Inflammatory macrophage treated with lipopolysaccharide for 1 hour (primary cell): ENCODE results near the gene HMCN1.
"Not testable (repeated sequence)": the region's sequence is repeated elsewhere in the genome, so short reads cannot be mapped to it uniquely, and the experiment has no call there.

Experiments used
- DNase-seq, 2 donors: peaks; one replicate each; pipeline ENCODE4 v3.0.0-alpha.2; 2020 to 2022

HMCN1 gene

DNA sequence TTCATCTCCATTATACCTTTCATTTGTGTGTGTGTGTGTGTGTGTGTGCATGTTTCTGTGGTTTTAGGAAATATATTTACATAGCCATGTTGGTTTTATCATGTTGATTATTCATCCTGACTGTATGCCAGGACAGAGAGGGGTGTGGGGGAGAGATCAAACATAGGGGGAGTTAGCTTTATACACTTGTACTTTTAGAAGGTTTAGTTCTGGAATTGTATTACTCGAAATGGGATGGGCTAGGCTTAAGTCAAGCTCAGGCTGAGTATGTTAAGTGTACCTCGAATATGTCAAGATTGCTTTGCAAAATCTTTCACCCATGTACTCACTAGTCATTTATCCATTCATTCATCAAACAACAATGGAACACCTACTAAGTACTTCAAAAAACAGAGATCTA, 123.3 kb downstream of the HMCN1 start:
- no peak for DNase-seq

DNA sequence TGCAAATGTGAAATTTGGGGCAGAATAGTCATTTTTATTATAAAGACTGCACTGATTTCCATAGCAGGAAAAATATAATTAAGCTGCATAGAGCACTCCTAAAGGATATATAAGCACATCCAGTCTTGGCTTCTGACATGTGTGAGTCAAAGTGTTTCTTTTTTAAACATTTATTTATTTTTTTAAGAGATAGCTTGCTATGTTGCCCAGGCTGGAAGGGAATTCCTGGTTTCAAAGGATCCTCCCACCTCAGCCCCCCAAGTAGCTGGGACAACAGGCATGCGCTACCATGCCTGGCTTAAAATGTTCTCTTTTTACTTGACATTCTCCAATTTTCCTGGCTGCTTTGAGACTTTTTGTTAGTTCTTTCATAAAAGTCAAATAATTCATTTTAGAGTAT, 126.1 kb downstream of the HMCN1 start:
- DNase-seq, result no peak

DNA sequence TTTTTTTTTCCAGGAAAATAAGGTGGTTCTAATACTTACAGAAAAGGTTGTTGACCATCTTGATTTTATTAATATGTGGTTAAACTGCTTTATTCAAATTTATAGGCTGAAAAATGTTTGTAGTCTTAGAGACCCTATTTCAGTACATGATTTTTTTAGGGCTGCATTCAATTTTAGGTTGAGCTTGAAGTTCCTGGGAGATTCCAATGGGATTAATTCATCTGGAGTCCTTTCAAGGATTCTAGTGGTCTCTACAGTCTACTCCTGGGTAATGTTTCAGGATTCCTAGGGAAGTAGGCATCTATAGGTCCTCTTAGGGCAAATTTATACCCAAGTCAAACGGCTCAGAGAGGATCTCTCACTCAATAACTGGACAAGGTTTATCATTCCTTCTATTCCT, 126.7 kb downstream of the HMCN1 start:
- no peak for DNase-seq

DNA sequence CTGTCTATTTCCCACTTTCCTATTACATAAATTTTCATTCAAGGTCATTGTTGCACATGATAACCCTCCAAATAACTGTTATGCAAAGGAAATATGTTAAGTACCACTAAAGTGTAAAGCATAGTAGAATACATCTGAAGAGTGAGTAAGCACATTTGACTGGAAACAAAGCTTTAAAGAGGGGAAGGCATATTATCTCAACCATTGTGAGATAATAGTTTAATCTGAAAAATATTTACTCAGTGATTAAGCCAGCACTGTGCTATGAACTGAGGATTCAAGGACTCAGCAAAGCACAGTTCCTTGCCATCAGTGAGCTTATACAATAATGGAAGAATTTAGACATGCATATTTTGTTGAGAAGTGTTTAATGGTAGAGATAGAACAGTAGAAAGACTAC, 127.4 kb downstream of the HMCN1 start:
- DNase-seq, result no peak

DNA sequence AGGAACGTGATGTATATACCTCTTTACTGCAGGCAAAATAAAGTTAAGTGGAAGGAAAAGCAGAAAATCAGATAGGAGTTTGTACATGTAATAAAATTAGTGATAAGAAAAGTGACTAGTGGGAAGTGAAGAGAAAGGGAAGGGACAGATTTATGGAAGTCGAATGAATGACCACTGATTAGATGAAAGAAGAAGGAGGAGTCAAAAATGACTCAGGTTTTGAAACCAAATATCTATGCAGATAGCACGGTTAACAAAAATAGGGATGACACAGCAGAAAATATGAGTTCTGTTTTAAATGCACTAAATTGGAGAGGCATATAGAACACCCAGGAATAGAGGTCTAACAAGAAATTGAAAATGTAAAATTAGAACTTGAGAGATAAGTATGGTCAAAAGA, 128.0 kb downstream of the HMCN1 start:
- no peak for DNase-seq

DNA sequence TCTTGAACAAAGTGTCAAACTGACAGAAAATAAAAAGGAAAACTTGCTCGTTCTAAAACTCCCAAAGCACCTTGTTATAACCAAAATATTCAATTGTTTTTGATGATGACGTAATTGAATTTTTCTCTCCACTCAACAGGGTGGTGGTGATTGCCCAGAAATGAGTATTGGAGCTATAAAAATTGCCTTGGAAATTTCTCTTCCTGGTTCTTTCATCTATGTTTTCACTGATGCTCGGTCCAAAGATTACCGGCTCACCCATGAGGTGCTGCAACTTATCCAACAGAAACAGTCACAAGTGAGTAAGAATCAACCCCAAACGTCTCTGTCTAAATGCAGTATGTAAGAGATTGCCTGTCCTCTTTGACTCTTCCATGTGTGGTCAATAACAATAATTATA, 130.1 kb downstream of the HMCN1 start:
- no peak for DNase-seq

DNA sequence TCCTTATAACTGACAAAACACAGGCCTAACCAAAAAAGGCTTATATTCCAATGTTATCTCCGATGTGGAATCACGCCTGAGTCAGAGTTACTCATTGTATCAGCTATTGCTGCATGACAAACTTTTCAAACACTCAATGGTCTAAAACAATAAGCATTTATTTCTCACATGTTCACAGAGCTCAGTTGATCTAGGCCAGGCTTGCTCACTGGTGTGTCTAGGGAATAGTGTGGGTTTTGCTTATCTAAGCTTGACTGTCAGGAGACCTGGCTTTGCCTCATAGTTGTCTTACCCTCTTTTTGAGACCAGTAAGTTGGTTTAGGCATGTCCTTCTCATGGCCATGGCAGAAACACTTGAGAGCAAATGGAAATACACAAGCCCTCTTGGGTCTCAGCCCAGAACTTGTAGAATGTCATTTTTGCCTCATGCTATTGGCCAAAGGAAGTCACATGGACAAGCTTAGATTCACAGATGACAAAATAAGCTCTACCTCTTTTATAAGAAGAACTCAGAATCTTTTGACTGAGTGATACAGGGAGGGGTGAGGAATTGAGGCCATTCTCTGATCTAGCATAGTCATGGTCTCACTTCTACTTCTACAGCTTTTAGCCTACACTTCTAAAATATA, 130.8 kb downstream of the HMCN1 start:
- DNase-seq, result no peak

DNA sequence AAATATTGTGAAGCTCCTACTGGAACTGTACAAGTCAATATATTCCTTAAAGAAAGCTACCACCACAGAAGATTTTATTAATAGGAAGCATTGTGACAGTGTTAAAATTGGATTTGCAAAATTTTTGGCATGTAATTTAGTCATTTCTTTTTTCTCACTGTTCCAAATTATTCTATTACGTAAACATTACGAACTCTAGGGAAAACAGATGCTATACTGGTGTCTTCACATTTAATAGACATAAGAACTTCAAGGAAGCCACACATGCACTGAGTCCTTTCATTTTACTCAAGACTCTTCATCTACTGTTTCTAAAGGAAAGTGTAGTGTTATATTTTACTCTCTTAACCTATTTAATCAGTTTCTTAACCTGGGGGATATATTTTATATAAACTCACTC, 135.4 kb downstream of the HMCN1 start:
- no peak for DNase-seq

DNA sequence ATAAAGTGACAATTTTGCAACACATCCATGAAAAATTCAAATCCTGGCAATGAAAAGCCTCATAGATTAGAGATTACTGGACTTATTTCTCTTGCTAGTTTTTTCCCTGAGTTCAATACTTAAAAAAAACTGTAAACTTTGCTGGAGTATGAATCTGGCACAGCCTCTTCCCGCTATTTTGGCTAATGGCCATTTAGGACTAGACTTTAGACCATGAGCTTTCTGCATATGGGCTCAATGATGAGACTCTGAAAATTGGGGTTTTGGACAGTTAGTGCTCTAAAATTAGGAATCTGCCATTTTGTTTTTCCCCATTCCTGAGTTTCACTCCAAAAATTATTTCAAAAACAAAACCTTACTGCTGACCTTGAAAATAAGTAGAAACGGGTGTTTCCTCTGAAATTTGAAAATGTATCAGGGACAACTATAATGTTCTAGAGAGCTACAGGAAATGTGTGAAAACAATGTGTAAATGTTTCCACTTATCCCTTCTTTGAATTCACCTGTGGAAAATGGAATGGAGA, 137.5 kb downstream of the HMCN1 start:
- DNase-seq, result no peak

DNA sequence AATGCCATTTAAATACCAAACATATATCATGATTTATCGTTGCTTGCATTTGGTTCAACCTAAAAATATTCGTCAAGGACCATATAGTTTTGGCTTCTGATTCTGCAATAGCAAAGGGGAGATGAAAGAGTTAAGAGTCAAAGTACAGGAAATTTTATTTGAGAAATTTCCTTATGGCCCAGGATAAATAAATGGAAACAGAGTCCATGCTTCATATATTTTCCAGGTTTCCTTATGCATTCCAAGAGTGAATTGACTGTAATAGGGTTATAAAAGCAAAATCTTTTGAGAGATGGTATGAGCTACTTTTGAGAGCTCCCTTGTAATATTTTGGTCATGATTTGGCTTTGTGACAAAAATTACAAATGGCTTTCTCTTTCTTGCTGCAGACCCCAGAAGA, 140.1 kb downstream of the HMCN1 start:
- no peak for DNase-seq

DNA sequence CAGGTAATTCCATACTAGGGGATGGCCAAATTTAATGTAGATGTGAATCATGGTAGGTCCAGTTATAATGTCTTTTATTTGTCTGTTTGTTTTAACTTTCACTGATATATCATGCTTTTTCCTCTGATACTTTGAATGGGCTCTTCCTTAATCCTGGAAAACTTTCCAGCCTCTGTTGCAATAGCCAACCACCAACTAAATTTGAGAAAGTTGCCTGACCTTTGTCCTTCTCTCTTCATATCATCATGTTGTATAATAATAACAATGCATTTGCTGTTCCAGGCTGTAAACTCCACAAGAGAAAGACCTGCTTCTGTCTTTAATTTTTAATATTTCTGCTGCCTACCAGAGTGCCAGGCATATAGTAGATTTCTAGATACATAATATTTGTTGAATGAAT, 146.1 kb downstream of the HMCN1 start:
- no peak for DNase-seq

DNA sequence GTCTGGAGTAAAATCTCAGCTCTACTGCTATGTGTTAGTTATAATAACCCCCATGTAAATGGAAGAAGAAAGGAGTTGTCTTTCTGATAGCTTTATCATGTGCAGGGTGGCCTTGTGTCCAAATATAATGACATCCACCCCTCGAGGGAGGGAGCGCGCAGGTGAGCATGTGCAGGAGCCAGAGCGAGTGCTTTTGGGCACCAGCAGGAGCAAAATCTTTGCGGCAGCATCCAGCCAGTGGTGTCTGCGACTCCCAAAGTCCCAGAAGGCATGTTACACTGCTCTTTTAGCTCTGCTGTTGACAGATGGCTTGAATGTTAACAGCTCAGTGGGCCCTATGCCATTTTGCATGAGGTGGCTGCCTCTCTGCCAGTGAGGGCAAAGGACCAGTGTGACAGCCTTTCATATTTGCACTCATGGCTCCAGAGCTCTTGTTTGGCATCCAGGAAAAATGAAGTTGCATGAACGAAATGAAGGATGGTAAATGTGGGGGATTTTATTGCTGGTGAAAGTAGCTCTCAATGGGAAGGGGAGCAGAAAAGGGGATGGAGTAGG, 146.7 kb downstream of the HMCN1 start:
- no peak for DNase-seq

DNA sequence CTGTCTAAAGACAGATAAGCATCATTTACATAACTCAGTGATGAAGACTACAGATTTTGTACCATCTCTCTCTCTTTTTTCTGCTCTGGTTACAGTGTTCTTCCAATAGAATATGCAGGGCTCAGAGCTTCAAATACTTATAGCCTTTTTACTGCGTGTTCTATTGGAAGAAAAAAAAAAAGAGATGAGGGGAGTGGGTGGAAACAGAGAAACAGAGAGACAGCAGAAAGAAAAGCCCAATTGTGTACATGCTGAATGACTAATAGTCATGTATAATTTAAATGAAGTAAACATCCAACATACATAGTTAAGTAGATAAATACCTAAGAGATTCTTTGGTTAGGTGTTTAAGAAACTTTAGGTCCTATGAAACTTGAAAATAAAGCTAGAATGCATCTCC, 151.9 kb downstream of the HMCN1 start:
- DNase-seq, result no peak

DNA sequence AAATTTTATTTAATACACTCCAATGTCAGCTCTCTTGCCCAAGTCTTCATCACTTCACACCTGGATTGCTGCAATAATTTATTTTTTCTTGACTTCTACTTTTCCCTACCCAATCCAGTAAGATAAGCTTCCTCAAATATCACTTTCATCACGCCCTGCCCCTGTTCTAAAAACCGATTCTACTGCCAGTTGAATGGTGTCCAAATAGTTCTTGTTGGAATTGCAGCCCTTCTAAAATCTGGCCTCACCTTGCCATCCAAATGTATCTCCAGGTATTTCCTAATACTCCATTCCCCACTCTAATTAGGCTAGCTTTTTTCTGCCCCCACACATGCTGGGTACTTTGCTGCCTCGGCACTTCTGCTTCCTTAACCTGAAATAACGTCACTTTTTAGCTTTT, 152.5 kb downstream of the HMCN1 start:
- no peak for DNase-seq

DNA sequence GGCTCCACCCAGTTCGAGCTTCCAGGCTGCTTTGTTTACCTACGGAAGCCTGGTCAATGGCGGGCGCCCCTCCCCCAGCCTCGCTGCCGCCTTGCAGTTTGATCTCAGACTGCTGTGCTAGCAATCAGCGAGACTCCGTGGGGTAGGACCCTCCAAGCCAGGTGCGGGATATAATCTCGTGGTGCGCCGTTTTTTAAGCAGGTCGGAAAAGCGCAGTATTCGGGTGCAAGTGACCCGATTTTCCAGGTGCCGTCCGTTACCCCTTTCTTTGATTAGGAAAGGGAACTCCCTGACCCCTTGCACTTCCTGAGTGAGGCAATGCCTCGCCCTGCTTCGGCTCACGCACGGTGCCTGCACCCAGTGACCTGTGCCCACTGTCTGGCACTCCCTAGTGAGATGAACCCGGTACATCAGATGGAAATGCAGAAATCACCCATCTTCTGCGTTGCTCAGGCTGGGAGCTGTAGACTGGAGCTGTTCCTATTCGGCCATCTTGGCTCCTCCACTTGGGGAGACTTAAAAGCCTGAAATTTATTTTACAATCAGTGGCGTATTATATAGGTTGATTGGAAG, 158.7 kb downstream of the HMCN1 start:
- DNase-seq, result not testable (repeated sequence)

DNA sequence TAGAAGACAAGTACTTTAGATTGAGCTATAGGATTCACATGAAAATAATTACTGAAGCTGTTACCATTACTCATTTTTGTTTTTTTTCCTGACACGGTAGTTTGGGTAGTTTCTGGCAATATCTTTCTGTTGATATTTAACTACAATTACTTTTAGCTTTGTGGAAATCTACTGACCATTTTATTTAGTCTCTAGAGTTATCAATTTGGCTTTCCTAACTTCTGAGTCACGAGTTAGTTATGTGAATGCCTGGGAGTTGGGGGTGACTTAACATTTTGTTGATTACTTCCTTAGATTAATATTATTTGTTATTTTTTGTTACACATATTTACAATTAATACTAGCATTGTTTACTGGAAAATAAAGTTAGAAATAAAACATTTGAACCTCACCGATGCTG, 160.6 kb downstream of the HMCN1 start:
- DNase-seq, result no peak

DNA sequence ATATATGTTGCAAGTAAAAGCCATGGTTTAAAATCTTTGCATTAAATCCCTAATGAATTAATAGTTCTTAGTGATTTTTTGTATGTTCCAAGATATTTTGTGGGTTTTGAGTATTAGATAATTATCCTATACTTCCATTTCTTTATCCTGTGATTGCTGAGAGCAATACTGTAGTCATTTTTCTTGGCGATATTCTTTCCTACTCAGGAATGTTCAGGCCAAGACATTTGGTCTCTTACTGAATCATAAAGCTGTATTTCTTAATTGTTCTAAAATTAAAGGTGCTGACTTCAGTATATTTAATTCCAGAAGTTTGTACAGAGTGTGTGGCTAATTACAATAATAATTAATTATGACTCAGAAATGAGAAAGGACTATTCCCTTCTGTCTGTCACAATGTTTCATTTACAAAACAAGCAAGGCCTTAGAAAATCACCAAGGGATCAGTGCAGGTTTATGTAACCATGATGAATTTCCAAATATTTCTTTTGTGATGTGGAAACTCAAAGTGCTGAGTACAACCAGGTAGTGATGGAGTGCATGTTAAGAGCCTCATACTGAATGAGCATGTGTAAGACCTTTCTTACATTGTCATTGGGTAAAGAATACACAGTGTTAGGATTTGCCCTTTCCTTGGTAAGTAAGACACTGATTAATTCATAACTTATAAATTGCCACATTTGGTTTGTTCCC, 161.2 kb downstream of the HMCN1 start:
- DNase-seq, result no peak

DNA sequence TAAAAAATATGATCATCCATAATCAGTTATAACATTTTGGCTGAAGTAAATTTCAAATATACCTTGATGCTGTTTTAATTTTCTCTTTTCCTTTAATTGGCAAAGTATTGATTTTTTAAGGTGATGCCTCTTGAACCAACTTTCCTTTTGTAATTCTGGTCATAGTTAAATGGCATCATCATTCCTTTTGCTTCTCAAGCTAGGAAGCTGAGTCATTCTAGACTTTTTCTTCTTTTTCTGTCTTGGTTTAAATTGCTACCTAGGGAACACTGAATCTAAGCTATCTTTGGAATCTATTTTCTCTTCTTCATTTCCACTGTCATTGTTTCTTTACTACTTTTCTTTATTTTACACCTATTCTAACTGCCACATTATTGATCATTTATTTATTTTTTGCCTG, 162.7 kb downstream of the HMCN1 start:
- DNase-seq, result no peak

DNA sequence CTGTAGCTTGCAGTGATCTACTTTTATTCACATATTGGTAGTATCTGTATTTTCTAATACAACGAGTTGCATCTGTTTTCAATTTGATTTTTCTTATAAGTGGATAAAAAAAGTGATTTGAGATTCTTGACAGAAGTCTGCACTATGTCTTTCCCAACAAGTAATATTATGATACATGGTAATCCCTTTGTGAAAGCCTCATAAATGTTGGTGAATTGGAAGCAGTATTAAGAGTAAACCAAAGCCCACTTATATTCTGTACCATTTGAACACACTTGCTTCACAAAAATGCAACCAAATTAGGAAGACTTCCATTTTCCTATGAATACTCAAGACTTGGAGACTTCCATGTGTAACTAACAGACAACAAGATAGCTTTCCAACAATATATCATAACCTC, 172.0 kb downstream of the HMCN1 start:
- no peak for DNase-seq

DNA sequence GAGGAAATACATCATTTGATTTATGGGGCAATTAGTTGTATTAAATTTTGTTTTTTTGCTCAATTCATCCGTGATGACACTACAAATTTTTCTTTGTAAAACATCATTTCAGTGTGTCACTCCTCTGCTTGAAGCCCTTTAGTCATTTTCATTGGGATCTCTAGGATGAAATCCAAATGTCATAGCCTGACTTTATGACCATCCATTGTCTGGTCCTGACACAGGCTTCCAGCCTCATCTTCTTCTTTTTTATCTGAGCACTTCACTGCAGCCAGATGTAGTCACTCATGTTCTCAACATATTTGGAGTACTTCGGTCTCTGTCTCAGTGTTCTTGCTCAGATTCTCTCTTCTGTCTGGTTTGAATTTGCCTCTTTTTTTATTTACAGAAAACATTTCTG, 173.1 kb downstream of the HMCN1 start:
- no peak for DNase-seq

DNA sequence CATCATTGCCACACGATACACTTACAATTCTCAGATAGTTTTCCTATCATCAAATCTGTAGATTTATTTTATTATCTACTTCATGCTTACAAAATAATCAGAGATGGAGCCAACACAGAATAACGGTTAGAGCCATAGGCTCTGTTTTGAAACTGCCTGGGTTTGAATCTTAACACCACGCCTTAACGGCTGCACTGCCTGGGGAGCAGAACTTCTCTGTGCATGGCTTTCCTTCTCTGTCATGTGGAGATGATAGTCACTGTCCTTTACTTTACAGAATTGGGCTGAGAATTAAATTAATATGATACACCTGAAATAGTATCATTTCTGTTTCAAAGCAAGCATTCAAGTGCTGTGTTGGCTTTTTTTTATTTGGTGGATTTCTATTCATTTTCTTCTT, 177.8 kb downstream of the HMCN1 start:
- DNase-seq, result no peak

DNA sequence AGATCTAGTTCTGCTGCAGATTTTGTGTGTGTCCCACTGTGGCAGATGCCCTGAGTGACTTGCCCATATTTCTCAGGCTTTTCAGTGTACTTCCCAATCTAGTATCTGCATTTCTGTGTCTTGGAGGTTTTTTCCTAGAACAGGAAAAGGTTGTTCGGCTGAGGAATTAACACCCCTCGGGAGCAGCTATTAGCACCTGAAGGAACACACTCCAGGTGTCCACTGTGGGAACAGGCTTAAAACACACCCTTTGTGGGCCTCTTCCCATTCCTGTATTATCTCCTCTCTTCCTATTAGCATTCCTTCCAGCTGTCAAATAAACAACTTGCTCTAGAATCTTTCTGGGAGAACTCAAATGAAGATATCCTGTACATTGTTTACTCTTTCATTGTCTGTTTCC, 178.3 kb downstream of the HMCN1 start:
- DNase-seq, result no peak

DNA sequence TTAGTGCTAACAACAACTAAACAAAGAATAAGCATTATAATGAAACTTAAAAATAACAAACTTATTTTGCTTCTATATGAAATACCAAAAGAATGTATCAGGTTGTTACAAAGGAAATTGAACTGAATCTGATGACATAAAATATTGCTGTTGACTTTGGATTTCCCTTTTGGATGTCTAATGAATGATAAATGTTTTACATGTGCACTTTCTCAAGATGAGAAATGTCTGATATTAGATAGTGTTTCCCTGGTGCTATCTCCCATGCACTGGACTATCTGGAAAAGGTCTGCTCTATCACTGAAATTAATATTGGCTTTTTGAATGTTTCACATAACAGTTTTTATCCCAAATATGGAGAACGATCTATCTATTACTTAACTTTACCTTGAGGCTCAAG, 179.9 kb downstream of the HMCN1 start:
- no peak for DNase-seq

DNA sequence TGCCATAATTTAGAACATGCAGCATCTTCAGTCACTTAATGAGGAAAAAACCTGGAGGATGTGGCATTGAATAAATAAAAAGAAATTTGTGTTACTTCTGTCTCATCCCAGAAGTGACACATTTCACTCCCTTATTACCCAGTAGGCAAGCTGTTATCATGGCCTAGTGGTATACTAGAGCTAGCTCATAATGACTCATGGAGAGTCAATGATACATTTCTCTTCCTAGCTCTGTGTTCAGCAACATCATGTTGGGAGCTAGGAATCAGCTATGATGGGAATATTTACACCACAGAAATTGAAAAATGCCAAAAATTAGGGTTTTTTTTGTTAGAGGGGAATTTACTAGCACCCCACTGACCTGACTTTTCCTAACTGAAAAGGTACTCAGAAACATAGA, 182.7 kb downstream of the HMCN1 start:
- no peak for DNase-seq
